Smooth muscle cell (in vitro differentiated cells): Measurements from ENCODE around the gene TOMM40L. TPM values are rescaled to one million over a fixed set of nuclear protein-coding genes. Genes with fewer than 3 reads are reported as not detected.
A peak's percentile ranks its signal among the peaks of the same experiment; 100 is the strongest.
"Not testable (repeated sequence)": the region's sequence is repeated elsewhere in the genome, so short reads cannot be mapped to it uniquely, and the experiment has no call there.

Experiments
- DNase-seq: peaks from one replicate; lab custom pipeline; 2025; ENCODE audit not compliant: unreplicated experiment; lab: John Stamatoyannopoulos, UW
- H2AFZ ChIP-seq: fragments of 200-600 bp; sonication (generic); 2 replicates; pipeline ENCODE4 v1.6.0; 2016; ENCODE audit warnings: antibody characterized with exemption, low read depth, mild to moderate bottlenecking
- H3F3A ChIP-seq: fragments of 200-600 bp; sonication (generic); 2 replicates; pipeline ENCODE4 v1.6.0; 2017; ENCODE audit warnings: antibody characterized with exemption, low read depth
- H3K27ac ChIP-seq: fragments of 200-600 bp; sonication (generic); 2 replicates; pipeline ENCODE4 v1.5.1; 2016; ENCODE audit warnings: low read depth, mild to moderate bottlenecking
- H3K27me3 ChIP-seq: fragments of 200-600 bp; sonication (generic); 2 replicates; pipeline ENCODE4 v1.6.1; 2016; ENCODE audit warnings: low read depth, mild to moderate bottlenecking
- H3K36me3 ChIP-seq: fragments of 200-600 bp; sonication (generic); 2 replicates; pipeline ENCODE4 v1.5.1; 2016; ENCODE audit warnings: low read depth
- H3K4me1 ChIP-seq: fragments of 200-600 bp; sonication (generic); 2 replicates; pipeline ENCODE4 v1.5.1; 2016; ENCODE audit warnings: low read depth
- H3K4me2 ChIP-seq: fragments of 200-600 bp; sonication (generic); 2 replicates; pipeline ENCODE4 v1.6.0; 2016; ENCODE audit warnings: mild to moderate bottlenecking
- H3K4me3 ChIP-seq: fragments of 200-600 bp; sonication (generic); 2 replicates; pipeline ENCODE4 v1.5.1; 2016; ENCODE audit warnings: mild to moderate bottlenecking
- H3K79me2 ChIP-seq: fragments of 200-600 bp; sonication (generic); 2 replicates; pipeline ENCODE4 v1.6.0; 2016; ENCODE audit warnings: low read depth, mild to moderate bottlenecking
- H3K9ac ChIP-seq: fragments of 200-600 bp; sonication (generic); 2 replicates; pipeline ENCODE4 v1.6.0; 2016; ENCODE audit warnings: low read depth
- H3K9me3 ChIP-seq: fragments of 200-600 bp; sonication (generic); replicated peaks from 2 replicates; pipeline ENCODE4 v1.5.1; 2016; ENCODE audit warnings: low read depth
- H4K20me1 ChIP-seq: fragments of 200-600 bp; sonication (generic); 2 replicates; pipeline ENCODE4 v1.6.0; 2016; ENCODE audit warnings: low read depth
- WGBS: methylation state at CpG from one replicate; pipeline ENCODE4 v1.1.7; 2016; ENCODE audit warnings: low lambda C conversion rate; 5-methylcytosine and 5-hydroxymethylcytosine counted together
- polyA plus RNA-seq: library from polyadenylated mRNA; unstranded; fragments of >200 nt; fragmentation: Nextera tagmentation; extraction: Ambion mirVana; gene quantifications from 2 replicates; pipeline ENCODE4 v1.2.1, GENCODE V29; 2016
- total RNA-seq: library from RNA; depleted of rRNA; stranded (reverse); fragments of >200 nt; gene quantifications from 2 replicates; pipeline ENCODE4 v1.2.3, GENCODE V29; 2014
- TF ChIP-seq, protein P1 (sequence below): fragments of 200-600 bp; sonication (generic); IDR thresholded peaks from 2 replicates; pipeline ENCODE4 v1.5.1; 2017; ENCODE audit warnings: borderline replicate concordance, mild to moderate bottlenecking, antibody characterized with exemption; ENCODE audit not compliant: insufficient read depth, poor library complexity, severe bottlenecking

TOMM40L gene
- total and polyA plus RNA-seq, 2 experiments from 2014 or later, result 8.6 to 9.0 TPM

GRCh38 chr1:161257109-161257508 is 31.2 kb downstream of the TOMM40L start:
- not testable (repeated sequence) for H3F3A ChIP-seq, H4K20me1 ChIP-seq, H2AFZ ChIP-seq, H3K4me1 ChIP-seq, H3K4me2 ChIP-seq, H3K36me3 ChIP-seq, H3K9ac ChIP-seq, H3K27ac ChIP-seq, H3K79me2 ChIP-seq, H3K4me3 ChIP-seq, H3K9me3 ChIP-seq, DNase-seq
- 95% methylated on average over 5 of the region's 5 CpGs for WGBS
- H3K27me3 ChIP-seq, result peaks cover 40% of the 10 kb centered on the region

DNA sequence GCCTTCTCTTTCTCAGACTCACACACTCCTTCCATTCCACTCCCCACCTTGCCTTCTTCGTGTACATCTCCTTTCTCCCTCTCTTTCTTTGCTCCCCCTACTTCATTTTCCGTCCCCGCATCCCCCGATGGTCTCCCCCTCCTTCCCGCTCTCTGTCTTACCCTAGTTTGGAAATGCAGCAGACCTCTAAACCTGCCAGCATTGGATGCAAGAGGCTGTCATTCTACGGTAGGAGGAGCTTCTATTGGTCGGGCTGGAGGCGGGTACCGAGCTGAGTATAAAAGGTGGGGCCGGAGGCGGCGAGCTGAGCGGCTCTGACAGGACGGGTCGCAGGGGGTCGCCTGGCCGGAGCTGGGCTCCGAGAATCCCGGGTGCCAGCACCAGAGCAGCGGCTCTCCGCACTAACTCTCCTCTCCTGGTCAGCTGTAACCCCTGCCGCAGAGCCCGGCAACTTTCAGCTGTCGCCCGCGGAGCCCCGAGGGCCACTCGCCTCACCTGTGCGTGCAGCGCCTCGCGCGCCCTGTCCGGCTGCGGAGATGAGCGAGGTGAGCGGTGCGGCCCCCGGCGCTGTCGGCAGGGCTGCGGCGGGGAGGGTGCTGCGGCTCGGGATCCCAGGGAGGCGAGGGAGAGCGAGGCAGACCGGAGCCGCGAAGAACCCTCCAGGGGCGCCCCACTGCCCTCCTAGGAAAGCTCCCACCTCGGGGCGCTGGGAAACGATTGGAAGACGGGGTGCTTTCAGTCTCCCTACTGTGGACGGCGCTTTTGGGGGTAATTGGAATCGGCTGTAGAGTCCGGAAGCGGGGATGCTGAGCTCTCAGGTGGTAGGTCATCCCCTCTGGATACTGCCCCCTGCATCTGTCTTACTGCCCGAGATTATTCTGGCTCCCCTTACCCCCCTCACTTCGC is 32.8 kb downstream of the TOMM40L start, which contains the start of gene PCP4L1:
Gene PCP4L1 (plus strand): TSS at position 307 of the 906 bp plus-strand sequence. CDS start 230 bp downstream, at position 537.
- Histone ChIP-seq H3K4me1 (no peaks in the 10 kb centered on the region), H3K27me3 (peaks cover 47% of the 10 kb centered on the region), H4K20me1 (no peaks in the 10 kb centered on the region), H2AFZ (peak within 1 kb of the TSS; percentile 72), H3K4me3 (peak within 1 kb of the TSS; percentile 50), H3K9me3 (peaks cover 6% of the 10 kb centered on the region), H3K4me2 (peak within 1 kb of the TSS; percentile 95), H3K36me3 (no peaks in the 10 kb centered on the region), H3K27ac (no peak within 1 kb of the TSS), H3K9ac (no peak within 1 kb of the TSS), H3F3A (no peaks in the 10 kb centered on the region), H3K79me2 (no peaks in the 10 kb centered on the region)
- WGBS, result 9% methylated on average over 56 of the region's 62 CpGs
- TF ChIP-seq, protein P1, sequence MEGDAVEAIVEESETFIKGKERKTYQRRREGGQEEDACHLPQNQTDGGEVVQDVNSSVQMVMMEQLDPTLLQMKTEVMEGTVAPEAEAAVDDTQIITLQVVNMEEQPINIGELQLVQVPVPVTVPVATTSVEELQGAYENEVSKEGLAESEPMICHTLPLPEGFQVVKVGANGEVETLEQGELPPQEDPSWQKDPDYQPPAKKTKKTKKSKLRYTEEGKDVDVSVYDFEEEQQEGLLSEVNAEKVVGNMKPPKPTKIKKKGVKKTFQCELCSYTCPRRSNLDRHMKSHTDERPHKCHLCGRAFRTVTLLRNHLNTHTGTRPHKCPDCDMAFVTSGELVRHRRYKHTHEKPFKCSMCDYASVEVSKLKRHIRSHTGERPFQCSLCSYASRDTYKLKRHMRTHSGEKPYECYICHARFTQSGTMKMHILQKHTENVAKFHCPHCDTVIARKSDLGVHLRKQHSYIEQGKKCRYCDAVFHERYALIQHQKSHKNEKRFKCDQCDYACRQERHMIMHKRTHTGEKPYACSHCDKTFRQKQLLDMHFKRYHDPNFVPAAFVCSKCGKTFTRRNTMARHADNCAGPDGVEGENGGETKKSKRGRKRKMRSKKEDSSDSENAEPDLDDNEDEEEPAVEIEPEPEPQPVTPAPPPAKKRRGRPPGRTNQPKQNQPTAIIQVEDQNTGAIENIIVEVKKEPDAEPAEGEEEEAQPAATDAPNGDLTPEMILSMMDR, result no peak
- DNase-seq, result no peak

DNA sequence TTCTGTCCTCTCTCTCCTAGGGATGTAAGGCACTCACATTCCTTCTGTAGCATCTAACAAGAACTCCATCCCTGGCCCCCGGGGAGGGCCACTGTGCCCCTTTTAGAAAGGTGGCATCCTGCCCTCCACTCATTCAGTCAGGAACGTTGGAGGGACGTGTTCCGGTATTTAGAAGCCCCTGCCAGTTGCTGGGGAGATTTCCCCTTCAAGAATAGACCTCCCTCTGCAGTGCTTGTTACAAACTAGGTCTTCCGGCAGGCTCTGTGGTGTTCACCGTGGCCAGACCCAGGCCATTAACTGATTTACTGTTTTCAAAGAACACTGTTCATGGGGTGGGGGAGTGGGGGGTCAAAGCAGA is 33.5 kb downstream of the TOMM40L start:
- peak overlapping the region; percentile 95 for H3K4me2 ChIP-seq
- H2AFZ ChIP-seq, result no peak overlapping the region
- H3K27me3 ChIP-seq, result peaks cover 47% of the 10 kb centered on the region
- H3K36me3 ChIP-seq, result no peaks in the 10 kb centered on the region
- H3K27ac ChIP-seq, result no peak overlapping the region
- whole genome bisulfite sequencing, result 48% methylated on average over 6 of the region's 6 CpGs
- TF ChIP-seq, protein P1, result no peak
- no peaks in the 10 kb centered on the region for H4K20me1 ChIP-seq
- H3F3A ChIP-seq, result no peaks in the 10 kb centered on the region
- no peaks in the 10 kb centered on the region for H3K4me1 ChIP-seq
- H3K4me3 ChIP-seq, result peak overlapping the region; percentile 50
- H3K9ac ChIP-seq, result no peak overlapping the region
- H3K9me3 ChIP-seq, result peaks cover 6% of the 10 kb centered on the region
- H3K79me2 ChIP-seq, result no peaks in the 10 kb centered on the region
- no peak for DNase-seq

DNA sequence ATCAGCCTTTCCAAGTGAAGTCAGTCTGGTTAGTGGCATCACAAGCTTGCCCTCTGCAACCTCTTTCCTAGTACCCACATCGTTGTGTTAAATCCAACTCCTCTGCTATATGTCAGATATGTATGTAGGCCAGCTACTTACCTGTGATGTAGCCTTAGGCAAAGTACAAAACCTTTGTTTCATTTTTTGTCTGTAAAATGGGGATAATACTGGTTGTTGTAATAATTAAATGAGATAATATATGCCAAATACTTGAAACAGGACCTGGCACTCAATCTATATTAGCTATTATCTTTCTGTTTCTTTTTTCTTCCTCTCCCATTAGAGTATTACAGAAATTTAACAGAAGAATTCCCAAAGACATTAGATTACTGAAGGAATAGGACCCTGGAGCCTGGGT is 33.9 kb downstream of the TOMM40L start:
- peaks cover 6% of the 10 kb centered on the region for H3K9me3 ChIP-seq
- H3K36me3 ChIP-seq, result no peaks in the 10 kb centered on the region
- no peak overlapping the region for H3K9ac ChIP-seq
- H3F3A ChIP-seq, result no peaks in the 10 kb centered on the region
- no peaks in the 10 kb centered on the region for H3K4me1 ChIP-seq
- WGBS, result 81% methylated on average over 1 of the region's 1 CpG
- TF ChIP-seq, protein P1, result no peak
- no peaks in the 10 kb centered on the region for H3K79me2 ChIP-seq
- H2AFZ ChIP-seq, result no peak overlapping the region
- no peaks in the 10 kb centered on the region for H4K20me1 ChIP-seq
- H3K4me2 ChIP-seq, result no peak overlapping the region
- DNase-seq, result no peak
- no peak overlapping the region for H3K27ac ChIP-seq
- H3K4me3 ChIP-seq, result no peak overlapping the region
- peaks cover 47% of the 10 kb centered on the region for H3K27me3 ChIP-seq
